Left hindlimb (tissue), 1 donor: Measurements from ENCODE around the gene PGAP3.

Experiments used
- DNase-seq: peaks from one replicate; pipeline ENCODE4 v3.0.0-alpha.2; 2018

Gene PGAP3

DNA sequence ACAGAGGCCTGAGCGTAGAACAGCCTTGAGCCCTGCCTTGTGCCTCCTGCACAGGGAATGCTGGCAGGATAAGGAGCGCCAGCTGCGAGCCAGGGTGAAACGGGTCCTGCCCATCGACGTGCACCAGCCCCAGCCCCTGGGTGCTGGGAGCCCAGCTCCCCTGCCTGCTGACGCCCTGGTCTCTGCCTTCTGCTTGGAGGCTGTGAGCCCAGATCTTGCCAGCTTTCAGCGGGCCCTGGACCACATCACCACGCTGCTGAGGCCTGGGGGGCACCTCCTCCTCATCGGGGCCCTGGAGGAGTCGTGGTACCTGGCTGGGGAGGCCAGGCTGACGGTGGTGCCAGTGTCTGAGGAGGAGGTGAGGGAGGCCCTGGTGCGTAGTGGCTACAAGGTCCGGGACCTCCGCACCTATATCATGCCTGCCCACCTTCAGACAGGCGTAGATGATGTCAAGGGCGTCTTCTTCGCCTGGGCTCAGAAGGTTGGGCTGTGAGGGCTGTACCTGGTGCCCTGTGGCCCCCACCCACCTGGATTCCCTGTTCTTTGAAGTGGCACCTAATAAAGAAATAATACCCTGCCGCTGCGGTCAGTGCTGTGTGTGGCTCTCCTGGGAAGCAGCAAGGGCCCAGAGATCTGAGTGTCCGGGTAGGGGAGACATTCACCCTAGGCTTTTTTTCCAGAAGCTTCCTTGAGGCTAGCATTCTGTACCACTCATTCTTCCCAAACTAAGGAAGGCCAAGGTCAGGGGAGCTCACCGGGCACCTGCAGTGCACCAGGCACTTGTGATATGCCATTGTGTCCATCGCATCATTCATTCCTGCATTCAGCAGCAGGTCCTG is 17.7 kb downstream of the PGAP3 start:
- peak; percentile 23 for DNase-seq

DNA sequence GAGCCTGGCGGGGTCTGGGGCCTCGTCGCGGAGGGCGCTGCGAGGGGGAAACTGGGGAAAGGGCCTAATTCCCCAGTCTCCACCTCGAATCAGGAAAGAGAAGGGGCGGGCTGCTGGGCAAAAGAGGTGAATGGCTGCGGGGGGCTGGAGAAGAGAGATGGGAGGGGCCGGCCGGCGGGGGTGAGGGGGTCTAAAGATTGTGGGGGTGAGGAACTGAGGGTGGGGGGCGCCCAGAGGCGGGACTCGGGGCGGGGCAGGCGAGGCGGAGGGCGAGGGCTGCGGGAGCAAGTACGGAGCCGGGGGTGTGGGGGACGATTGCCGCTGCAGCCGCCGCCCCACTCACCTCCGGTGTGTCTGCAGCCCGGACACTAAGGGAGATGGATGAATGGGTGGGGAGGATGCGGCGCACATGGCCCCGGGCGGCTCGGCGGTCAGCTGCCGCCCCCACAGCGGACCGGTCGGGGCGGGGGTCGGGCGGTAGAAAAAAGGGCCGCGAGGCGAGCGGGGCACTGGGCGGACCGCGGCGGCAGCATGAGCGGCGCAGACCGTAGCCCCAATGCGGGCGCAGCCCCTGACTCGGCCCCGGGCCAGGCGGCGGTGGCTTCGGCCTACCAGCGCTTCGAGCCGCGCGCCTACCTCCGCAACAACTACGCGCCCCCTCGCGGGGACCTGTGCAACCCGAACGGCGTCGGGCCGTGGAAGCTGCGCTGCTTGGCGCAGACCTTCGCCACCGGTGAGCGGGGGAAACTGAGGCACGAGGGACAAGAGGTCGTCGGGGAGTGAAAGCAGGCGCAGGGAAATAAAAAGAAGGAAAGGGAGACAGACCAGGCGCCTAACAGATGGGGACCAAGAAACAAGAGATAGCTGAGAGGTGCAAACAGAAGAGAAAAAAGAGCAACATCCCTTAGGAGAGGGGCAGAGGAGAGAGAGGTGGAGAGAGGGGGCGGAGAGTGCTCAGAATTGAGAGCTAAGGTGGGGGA is 19.6 kb downstream of the PGAP3 start, which contains the start of gene PNMT:
Gene PNMT (plus strand): TSS at position 509 of the 980 bp plus-strand sequence. CDS start 23 bp downstream, at position 532.
- peak; percentile 73 for DNase-seq

DNA sequence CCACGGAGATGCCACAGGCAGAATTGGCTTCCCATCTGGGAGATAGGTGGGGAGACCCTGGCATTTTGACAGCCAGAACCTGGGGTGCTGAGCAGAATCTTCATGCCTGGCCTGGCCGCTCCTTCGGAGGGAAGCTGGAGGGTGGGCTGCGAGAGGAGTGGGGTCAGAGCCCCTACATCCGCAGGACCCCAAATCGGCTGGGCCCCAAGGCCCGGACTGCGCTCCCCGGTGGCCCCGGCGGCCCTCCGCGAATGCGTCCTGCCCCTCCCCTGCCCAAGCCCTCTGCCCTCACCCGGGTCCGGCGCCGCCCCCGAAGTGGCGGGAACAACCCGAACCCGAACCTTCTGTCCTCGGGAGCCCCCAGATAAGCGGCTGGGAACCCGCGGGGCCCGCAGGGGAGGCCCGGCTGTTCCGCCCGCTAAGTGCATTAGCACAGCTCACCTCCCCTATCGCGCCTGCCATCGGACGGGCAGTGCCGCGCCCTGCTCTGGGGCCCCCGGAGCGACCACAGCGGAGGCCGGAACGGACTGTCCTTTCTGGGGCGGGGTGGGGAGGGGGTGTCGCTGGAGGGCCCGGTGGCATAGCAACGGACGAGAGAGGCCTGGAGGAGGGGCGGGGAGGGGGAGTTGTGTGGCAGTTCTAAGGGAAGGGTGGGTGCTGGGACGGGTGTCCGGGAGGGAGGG is 20.5 kb downstream of the PGAP3 start:
- DNase-seq, result peak; percentile 47

DNA sequence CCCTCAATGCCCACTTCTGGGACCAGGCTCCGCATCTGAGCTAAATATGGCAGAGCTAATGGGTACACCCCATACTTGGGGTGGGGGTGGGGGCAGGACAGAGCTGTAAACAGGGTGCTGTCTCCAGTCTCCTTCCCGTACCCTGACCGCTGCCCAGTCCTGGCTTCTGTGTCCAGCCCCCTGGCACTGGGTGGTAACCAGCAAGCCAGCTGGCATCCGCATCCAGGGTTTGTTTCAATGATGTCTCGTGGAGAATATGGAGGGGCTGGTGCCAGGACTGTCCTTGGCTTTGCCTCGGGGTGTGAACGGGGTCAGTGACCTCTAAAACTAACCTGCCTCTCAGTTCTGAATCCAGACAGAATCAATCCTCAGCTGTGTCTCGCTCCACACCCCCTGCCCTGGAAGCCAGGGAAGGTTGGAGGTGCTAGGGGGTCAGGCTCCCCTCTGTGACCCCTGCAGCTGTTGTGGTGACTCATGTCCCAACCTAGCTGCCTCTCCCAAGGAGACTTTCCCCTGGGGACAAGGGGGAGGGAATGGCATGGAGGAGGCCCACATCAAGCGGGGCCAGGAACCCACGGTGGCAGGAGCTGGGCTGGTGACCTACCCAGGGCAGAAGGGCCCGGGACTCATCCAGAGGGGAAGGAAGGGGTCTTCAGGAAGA is 21.1 kb downstream of the PGAP3 start:
- DNase-seq, result peak; percentile 44

DNA sequence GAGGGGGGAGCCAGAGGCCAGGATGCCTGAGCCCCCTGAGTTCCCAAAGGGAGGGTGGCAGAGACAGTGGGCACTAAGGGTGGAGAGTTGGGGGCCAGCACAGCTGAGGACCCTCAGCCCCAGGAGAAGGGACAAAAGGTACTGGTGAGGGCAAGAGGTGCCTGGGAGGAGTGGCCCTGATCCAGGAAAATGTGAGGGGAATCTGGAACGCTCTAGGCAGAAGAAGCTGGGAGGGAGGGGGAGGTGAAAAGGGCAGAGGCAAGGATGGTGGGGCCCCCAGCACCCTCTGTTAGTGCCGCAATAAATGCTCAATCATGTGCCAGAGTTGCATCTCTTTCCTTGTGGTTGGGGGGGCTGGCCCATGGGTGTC is 21.6 kb downstream of the PGAP3 start:
- DNase-seq, result no peak

DNA sequence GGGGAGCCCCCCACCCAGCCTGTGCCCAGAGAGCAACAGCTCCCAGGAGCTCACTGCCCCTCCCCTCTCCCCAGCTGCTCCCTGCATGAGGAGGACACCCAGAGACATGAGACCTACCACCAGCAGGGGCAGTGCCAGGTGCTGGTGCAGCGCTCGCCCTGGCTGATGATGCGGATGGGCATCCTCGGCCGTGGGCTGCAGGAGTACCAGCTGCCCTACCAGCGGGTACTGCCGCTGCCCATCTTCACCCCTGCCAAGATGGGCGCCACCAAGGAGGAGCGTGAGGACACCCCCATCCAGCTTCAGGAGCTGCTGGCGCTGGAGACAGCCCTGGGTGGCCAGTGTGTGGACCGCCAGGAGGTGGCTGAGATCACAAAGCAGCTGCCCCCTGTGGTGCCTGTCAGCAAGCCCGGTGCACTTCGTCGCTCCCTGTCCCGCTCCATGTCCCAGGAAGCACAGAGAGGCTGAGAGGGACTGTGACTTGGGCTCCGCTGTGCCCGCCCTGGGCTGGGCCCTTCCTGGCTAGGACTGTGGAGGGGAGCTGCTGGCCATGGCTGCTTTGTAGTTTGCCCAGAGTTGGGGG is 22.1 kb downstream of the PGAP3 start:
- DNase-seq, result no peak

DNA sequence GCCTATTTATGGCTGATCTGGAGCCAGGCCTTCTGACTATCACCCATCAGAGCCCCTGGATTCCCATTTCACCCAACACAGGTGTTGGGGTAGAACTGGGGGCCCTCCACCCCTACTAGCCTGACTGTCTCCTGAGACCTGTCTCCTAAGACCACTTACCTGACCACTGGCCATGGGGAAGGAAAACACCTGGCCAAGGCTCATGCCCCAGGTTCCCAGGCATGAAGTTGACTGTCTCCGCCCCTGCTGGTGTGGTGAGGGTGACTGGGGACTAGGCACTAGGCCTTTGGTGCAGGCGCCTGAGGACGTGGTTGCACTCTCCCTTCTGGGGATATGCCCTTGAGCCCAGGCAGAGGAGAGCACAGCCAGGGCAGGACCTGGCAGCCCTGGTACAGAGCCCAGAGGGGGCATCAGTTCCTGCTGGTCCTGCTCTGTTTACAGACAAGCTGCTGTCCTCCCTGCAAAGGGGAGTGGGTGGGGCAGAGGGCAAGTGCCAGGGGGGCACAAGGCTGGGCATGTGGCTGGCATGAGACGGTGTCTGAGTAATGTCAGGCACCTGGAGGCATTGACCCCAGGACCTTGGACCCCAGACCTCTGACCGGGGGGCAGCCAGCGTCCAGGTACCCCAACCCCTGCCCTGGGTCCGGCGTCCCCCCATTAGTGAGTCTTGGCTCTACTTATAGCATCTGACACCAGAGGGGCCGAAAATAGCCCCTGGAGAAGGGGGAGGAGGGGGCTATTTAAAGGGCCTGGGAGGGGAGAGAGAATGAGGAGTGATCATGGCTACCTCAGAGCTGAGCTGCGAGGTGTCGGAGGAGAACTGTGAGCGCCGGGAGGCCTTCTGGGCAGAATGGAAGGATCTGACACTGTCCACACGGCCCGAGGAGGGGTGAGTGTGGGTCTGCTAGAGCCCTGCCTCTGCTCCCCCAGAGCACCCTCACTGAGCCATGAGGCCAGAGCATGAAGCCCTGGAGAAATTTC is 23.0 kb downstream of the PGAP3 start, which contains the start of gene TCAP:
Gene TCAP (plus strand): TSS at position 769 of the 981 bp plus-strand sequence. CDS start 11 bp downstream, at position 780.
- DNase-seq, result no peak

DNA sequence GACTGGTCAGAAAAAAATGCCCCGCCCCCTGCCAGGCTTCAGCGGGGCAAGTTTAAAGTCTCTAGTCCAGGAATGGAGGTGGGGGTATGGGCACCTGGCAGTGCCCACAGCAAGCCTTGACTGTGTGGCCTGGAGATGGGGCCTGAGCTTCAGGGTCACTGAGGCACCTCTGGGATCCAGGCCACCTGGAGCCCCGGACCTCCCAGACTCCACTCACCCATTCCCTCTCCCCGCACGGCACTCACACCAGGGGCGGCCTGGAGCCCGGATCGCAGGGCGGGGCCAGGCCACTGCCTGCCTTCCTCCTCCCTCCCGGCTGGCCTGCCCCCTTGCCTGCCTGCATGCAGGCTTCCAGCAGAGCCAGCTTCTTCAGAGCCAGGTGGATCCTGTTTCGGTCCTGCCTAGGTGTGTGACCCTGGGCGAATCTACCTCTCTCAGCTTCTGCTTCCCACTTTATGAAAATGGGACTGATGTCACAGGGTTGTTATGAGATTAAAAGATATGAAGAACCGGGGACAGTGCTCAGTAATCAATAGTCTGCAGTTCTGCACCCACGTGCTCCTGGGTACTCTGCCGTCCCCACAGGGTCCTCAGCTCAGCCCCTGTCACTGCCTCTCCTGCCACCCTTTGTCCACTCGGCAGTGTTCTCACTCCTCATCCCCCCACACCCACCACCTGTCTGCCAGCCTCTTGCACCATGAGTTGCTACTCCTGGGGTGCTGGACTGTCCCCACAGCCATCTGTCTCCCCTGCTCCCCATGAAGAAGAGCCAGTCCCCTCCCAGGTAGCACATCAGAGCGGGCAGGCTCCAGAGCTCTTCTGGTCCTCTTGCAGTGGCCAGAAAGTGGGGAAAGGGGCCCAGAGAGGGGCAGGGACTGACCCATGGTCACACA is 23.9 kb downstream of the PGAP3 start:
- no peak for DNase-seq

DNA sequence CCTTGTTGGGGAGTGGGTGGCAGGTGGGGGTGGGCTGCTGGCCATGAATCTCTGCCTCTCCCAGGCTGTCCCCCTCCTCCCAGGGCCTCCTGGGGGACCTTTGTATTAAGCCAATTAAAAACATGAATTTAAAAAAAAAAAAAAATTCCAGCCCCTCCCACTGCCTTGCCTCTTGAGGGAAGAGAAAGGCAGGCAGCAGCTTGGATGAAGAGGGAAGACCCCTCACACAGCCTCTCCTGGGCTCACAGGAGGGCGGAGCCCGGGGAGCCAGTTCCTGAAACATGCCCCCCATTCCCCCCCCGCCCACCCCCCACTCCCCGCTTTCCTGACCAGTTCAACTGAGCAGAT is 24.5 kb downstream of the PGAP3 start:
- DNase-seq, result no peak

DNA sequence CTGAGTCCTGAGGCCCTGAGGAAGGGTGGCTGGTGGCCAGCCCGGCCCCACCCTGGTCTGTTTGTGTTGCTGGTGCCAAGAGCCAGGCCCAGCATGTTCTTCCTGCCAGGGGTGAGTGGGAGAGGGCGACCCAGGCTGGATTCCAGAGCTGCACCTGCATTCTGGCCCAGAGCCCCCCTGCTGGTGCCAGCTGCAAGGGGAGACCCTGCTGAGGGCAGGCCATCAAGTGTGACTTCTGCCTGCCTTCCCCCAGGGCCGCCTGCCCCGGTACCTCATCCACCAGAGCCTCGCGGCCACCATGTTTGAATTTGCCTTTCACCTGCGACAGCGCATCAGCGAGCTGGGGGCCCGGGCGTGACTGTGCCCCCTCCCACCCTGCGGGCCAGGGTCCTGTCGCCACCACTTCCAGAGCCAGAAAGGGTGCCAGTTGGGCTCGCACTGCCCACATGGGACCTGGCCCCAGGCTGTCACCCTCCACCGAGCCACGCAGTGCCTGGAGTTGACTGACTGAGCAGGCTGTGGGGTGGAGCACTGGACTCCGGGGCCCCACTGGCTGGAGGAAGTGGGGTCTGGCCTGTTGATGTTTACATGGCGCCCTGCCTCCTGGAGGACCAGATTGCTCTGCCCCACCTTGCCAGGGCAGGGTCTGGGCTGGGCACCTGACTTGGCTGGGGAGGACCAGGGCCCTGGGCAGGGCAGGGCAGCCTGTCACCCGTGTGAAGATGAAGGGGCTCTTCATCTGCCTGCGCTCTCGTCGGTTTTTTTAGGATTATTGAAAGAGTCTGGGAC is 25.1 kb downstream of the PGAP3 start:
- no peak for DNase-seq

DNA sequence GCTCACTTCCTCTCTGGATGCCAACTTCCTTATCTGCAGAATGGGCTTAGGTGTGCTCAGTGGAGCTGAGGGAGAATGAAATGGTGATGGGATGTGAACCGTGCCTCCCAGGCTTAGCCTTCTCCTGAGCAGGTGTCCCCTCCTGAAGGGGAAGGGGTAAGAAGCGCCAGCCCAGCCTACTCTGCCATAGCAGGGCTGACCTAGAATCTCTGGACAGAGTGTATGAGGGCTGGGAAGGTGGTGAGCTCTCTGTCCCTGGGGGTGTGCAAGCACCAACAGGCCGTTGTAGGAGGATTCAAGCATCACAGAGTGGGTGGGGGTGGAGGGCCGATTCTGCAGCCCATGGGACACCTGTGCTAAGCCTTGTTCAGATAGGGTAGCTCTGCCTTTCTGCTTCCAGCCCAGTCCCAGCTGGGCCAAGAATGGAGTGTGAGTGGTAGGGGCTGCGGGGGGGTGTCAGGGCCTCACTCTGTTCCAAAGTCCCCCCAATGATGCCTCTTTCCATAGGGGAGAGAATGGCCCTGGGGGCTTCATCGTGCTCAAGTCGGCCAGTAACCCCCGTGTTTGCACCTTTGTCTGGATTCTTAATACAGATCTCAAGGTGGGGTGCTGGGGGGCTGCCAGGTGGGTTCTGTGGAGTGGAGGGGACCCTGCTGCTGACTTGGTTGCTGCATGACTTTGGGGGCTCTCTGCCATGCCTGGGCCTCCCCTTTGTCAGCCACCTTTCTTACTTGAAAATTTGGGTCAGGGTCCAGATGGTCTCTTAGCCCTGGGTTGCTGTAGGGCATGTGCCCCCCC is 25.9 kb downstream of the PGAP3 start:
- DNase-seq, result no peak

DNA sequence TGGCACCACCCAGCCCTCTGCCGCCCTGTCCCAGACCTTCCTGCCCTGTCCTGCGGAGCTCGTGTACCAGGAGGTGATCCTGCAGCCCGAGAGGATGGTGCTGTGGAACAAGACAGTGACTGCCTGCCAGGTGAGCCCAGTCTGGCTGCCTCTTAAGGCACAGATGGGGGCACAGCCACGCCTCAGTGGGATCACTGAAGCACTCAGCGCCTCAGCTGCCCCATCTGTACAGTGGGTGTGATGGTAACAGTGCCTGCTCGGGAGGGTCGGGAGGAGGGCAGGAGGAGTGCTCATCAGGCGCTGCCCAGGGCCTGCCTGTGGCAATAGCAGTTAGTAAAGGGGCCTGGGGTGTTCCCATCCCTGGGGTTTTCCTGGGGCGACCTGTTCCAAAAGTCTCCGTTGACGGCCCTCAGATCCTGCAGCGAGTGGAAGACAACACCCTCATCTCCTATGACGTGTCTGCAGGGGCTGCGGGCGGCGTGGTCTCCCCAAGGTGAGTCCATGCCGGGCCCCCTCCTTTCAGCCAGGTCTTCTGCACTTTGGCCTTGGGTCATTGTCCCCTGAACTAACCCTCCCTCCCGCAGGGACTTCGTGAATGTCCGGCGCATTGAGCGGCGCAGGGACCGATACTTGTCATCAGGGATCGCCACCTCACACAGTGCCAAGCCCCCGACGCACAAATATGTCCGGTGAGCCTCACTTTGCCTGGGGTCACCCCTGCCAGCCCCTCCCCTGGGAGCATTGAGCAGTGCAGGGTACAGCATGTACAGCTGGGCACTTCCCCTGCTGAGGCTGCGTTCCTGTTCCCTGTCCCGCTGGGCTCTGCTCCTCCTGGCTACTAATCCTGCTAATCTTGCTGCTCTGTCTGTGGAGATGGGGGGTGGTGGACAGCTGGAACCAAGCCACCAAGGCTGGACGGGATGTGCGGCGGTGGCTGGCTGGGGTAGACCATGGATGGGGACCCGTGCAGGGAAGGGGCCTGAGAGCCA is 27.2 kb downstream of the PGAP3 start:
- no peak for DNase-seq

DNA sequence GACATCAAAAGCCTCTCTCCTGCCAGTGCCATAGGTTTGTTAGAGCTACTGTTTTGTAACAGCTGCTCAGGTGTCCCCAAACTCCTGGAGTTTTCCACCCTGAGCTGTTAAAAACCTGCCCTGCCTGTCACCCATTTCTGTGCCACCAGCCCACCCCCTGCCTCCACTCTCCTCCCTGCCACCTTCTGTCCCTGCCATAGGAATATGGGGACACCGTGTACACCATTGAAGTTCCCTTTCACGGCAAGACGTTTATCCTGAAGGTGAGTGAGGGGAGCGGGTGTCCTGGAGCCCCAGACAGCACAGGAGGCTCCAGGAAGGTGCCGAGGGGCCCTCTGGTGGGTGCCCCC is 27.9 kb downstream of the PGAP3 start:
- no peak for DNase-seq

DNA sequence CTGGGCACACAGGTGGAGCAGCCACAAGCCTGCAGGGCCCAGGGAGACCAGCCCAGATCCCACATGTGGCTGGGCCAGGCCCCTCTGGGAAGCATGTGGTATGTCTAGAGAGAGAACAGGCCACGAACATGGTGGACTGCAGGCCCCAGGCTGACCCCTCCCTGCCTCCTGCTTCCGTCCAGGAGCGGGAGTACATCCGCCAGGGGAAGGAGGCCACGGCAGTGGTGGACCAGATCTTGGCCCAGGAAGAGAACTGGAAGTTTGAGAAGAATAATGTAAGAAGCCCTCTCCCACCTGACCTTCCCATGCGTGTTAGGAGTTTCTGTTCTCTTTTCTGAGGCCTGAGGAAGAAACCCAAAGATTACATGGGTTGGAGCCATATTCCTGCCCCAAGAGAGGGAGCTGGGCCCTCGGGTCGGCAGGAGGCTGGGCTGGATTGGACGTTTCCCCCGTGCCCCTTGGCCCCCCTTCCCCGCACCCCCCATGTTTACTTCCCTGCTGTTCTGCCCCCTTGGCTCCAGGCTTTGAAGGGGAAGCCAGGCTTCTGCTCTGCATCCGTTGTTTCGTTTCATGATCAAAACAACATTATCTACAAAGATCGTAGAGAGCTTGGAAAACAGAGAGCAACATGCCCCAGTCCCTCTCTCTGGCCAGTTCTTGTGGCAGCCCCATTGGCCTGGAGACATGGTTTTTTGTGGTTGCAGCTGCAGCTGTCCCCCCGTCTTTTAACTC is 28.4 kb downstream of the PGAP3 start:
- no peak for DNase-seq

DNA sequence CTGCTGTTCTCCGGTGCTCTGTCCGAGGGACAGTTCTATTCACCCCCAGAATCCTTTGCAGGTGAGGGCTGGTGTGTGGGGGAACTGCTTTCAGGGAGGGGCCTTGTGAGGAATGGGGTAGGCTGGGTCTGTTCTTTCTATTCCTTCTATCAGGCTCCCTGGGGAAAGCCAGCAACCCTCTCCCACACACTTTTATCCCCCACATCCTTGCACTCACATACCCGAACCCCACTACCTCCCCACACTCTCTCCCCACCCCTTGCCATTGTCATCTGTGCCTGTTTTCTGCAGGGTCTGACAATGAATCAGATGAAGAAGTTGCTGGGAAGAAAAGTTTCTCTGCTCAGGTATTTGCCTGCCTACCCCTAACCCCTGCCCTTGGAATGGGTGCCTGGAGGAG is 29.1 kb downstream of the PGAP3 start:
- DNase-seq, result no peak

DNA sequence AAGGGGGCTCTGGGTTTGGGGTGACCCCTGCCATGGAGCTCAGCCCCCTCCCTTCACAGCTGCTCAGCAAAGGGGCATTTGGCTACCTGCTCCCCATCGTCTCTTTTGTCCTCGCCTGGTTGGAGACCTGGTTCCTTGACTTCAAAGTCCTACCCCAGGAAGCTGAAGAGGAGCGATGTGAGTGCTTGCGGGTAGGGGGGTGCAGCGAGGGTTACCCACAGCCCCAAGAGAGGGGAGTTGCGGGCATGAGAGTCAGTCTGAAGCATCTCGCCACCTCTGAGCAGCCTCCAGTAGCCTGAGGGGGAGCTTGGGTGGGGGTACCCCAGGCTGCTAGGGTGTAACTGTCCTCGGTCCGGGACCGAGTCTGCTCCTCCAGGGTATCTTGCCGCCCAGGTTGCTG is 29.5 kb downstream of the PGAP3 start:
- no peak for DNase-seq
